HepG2 (cell line): ENCODE data around the gene TMEM129. TPM values are rescaled to one million over a fixed set of nuclear protein-coding genes. Genes with fewer than 3 reads are reported as not detected.

ENCODE experiments used
- ATAC-seq: fragments of 200-7000 bp; cut with Tn5 transposase; 3 replicates; pipeline ENCODE4 v1.9.1; 2020; ENCODE audit warnings: mild to moderate bottlenecking, moderate library complexity
- BruUV-seq: library from RNA; stranded (reverse); fragments of 400-500 nt; replicated peaks from 2 replicates; lab custom pipeline; 2021; lab: Mats Ljungman, UMichigan
- CTCF ChIA-PET: fragments of 300-600 bp; formaldehyde crosslinking; extraction: SDS; loops from one replicate; lab custom pipeline; 2021; ENCODE audit warnings: low total read pairs, inconsistent platforms, low intra/inter-chr PET ratio; lab: Yijun Ruan, JAX
- POLR2A ChIA-PET: fragments of 350-600 bp; sonication (Branson Sonifier 250); formaldehyde crosslinking; loops from one replicate; lab custom pipeline; 2020; ENCODE audit warnings: antibody characterized with exemption, inconsistent platforms; lab: Yijun Ruan, JAX
- DNase-seq: peaks from one replicate; pipeline ENCODE4 v3.0.0-alpha.2; 2015; ENCODE audit warnings: low spot score
- FAIRE-seq: peaks from 3 replicates; lab custom pipeline; 2011; peaks lifted over from hg19 to GRCh38; lab: Jason Lieb, UNC
- H2AFZ ChIP-seq: one replicate; pipeline ENCODE4 v1.6.1; 2011; ENCODE audit warnings: low read length, inconsistent platforms
- H3K27ac ChIP-seq: fragments of 300-600 bp; 3 replicates; pipeline ENCODE4 v1.8.0; 2011; ENCODE audit warnings: mixed run types, mild to moderate bottlenecking, mixed read lengths, low read length, inconsistent platforms; ENCODE audit not compliant: insufficient read depth; ENCODE audit errors: extremely low read length
- H3K27me3 ChIP-seq, 2 experiments: fragments of 200-600 bp in 1 of 2; 2 replicates in 1 of 2; 3 replicates in 1 of 2; pipeline versions ENCODE4 v1.6.0 to v1.8.0; 2011; ENCODE audit warnings: low read length in 2 of 2, mild to moderate bottlenecking in 2 of 2, moderate library complexity in 2 of 2, inconsistent platforms in 1 of 2; ENCODE audit not compliant: insufficient read depth in 2 of 2, control insufficient read depth in 1 of 2
- H3K36me3 ChIP-seq, 2 experiments: fragments of 200-600 bp in 1 of 2; replicated peaks in 1 of 2; 2 replicates in 1 of 2; 3 replicates in 1 of 2; pipeline versions ENCODE4 v1.5.1 to v1.8.0; 2011; ENCODE audit warnings: low read length in 2 of 2, inconsistent platforms in 1 of 2; ENCODE audit not compliant: insufficient read depth in 2 of 2, control insufficient read depth in 1 of 2
- H3K4me1 ChIP-seq: 2 replicates; pipeline ENCODE4 v1.5.1; 2012; ENCODE audit warnings: low read length, inconsistent platforms; ENCODE audit not compliant: insufficient read depth
- H3K4me2 ChIP-seq: 2 replicates; pipeline ENCODE4 v1.6.0; 2011; ENCODE audit warnings: low read depth, low read length, inconsistent platforms
- H3K4me3 ChIP-seq, 3 experiments: fragments of 200-600 bp in 1 of 3; sonication (generic), shearing (Covaris generic) in 1 of 3; replicated peaks in 1 of 3; 2 replicates each; pipeline ENCODE4 v1.5.1; 2011 to 2016; ENCODE audit warnings: low read length in 3 of 3, inconsistent platforms in 2 of 3, low read depth in 2 of 3, mild to moderate bottlenecking in 2 of 3, control low read depth in 1 of 3, mixed read lengths in 1 of 3; ENCODE audit not compliant: insufficient read depth in 1 of 3
- H3K79me2 ChIP-seq: one replicate; pipeline ENCODE4 v1.6.1; 2011; ENCODE audit warnings: low read length, inconsistent platforms; ENCODE audit not compliant: insufficient read depth
- H3K9ac ChIP-seq: 2 replicates; pipeline ENCODE4 v1.6.0; 2011; ENCODE audit warnings: mild to moderate bottlenecking, low read depth, low read length, inconsistent platforms; ENCODE audit not compliant: insufficient read depth
- H3K9me3 ChIP-seq: 2 replicates; pipeline ENCODE4 v1.5.1; 2012; ENCODE audit warnings: mild to moderate bottlenecking, low read length
- H4K20me1 ChIP-seq: 2 replicates; pipeline ENCODE4 v1.6.0; 2011; ENCODE audit warnings: inconsistent platforms, mild to moderate bottlenecking, low read length, moderate library complexity; ENCODE audit not compliant: insufficient read depth
- AGO2 ChIP-seq: fragments of 200-400 bp; formaldehyde crosslinking; optimal IDR thresholded peaks from 2 replicates; pipeline ENCODE3; 2017; ENCODE audit warnings: mild to moderate bottlenecking, low read depth, low read length, moderate library complexity
- GTF2F1 ChIP-seq: fragments of 150-350 bp; IDR thresholded peaks from 2 replicates; pipeline ENCODE4 v1.6.1; 2014; ENCODE audit warnings: low read length
- MTA1 ChIP-seq: sonication (generic); formaldehyde crosslinking; IDR thresholded peaks from 2 replicates; pipeline ENCODE4 v1.4.0; 2020; ENCODE audit warnings: missing genetic modification reagents, mild to moderate bottlenecking, borderline replicate concordance
- MTA3 ChIP-seq: sonication (generic); formaldehyde crosslinking; IDR thresholded peaks from 2 replicates; pipeline ENCODE4 v1.4.0; 2020; ENCODE audit warnings: missing genetic modification reagents
- PCBP2 ChIP-seq: fragments of 200-400 bp; formaldehyde crosslinking; optimal IDR thresholded peaks from 2 replicates; pipeline ENCODE3; 2018; ENCODE audit warnings: low read length, low read depth; ENCODE audit not compliant: poor library complexity, severe bottlenecking
- PITX1 ChIP-seq: sonication (generic); formaldehyde crosslinking; IDR thresholded peaks from 2 replicates; pipeline ENCODE4 v1.5.1; 2020; ENCODE audit warnings: mild to moderate bottlenecking, missing genetic modification reagents
- RBFOX2 ChIP-seq: fragments of 200-400 bp; formaldehyde crosslinking; IDR thresholded peaks from 2 replicates; pipeline ENCODE4 v1.6.1; 2017; ENCODE audit warnings: low read depth, mild to moderate bottlenecking, low read length
- SOX6 ChIP-seq, 2 experiments: fragments of 450-650 bp in 1 of 2; sonication (generic) in 1 of 2; formaldehyde crosslinking in 1 of 2; IDR thresholded peaks; 2 replicates each; pipeline versions ENCODE4 v1.4.0 to v1.6.1; 2017 to 2020; ENCODE audit warnings: antibody characterized with exemption in 1 of 2, mild to moderate bottlenecking in 1 of 2, missing genetic modification reagents in 1 of 2
- ZMYM3 ChIP-seq: sonication (generic); formaldehyde crosslinking; IDR thresholded peaks from 2 replicates; pipeline ENCODE4 v1.5.1; 2020; ENCODE audit warnings: mild to moderate bottlenecking, missing genetic modification reagents
- ZNF138 ChIP-seq: sonication (generic); formaldehyde crosslinking; IDR thresholded peaks from 2 replicates; pipeline ENCODE4 v1.5.0; 2020; ENCODE audit warnings: mild to moderate bottlenecking, low read depth, missing genetic modification reagents
- ZNF263 ChIP-seq: sonication (generic); formaldehyde crosslinking; IDR thresholded peaks from 2 replicates; pipeline ENCODE4 v1.4.0; 2020; ENCODE audit warnings: missing genetic modification reagents
- ZNF343 ChIP-seq: sonication (generic); formaldehyde crosslinking; IDR thresholded peaks from 2 replicates; pipeline ENCODE4 v1.4.0; 2020; ENCODE audit warnings: mild to moderate bottlenecking, missing genetic modification reagents
- ZNF761 ChIP-seq: sonication (generic); formaldehyde crosslinking; conservative IDR thresholded peaks from 2 replicates; pipeline ENCODE4 v1.4.0; 2020; ENCODE audit warnings: mild to moderate bottlenecking, missing genetic modification reagents
- WGBS: methylation state at CpG from one replicate; pipeline ENCODE4 v1.1.6; 2017; ENCODE audit warnings: low lambda C conversion rate; 5-methylcytosine and 5-hydroxymethylcytosine counted together
- in situ Hi-C: cut with HindIII; loops from 2 replicates; pipeline ENCODE4 v1.10.0; 2017; ENCODE audit warnings: low pct_unique_long_range_greater_than_20kb; ENCODE audit not compliant: extremely low pct_ligation_motif_present
- intact Hi-C: fragments of 100-400 bp; cut with micrococcal nuclease; formaldehyde crosslinking; loops from one replicate; pipeline ENCODE4 v1.10.0; 2022; ENCODE audit not compliant: unreplicated experiment
- polyA plus RNA-seq, 8 experiments: library from polyadenylated mRNA; depleted of rRNA in 3 of 8; stranded (reverse) in 7 of 8; unstranded in 1 of 8; fragments of >200 nt; fragmentation: Illumina TruSeq in 4 of 8; extraction: Trizol in 4 of 8; gene quantifications; 2 replicates each; pipeline versions ENCODE4 v1.2.1 to v1.2.3, GENCODE V29; 2011 to 2016; ENCODE audit warnings: low read depth in 4 of 8, missing spikeins in 1 of 8, mixed read lengths in 1 of 8; ENCODE audit not compliant: insufficient read depth in 1 of 8
- total RNA-seq, 5 experiments: library from RNA; depleted of rRNA; stranded (reverse); fragments of >200 nt; fragmentation: Illumina TruSeq; extraction: Trizol; gene quantifications; 2 replicates each; pipeline ENCODE4 v1.2.3, GENCODE V29; 2016; ENCODE audit warnings: low read depth in 1 of 5
- TF ChIP-seq, protein P1 (sequence below): IDR thresholded peaks from 2 replicates; pipeline ENCODE4 v1.6.1; 2016
- TF ChIP-seq, protein P2 (sequence below): sonication (generic); formaldehyde crosslinking; IDR thresholded peaks from 2 replicates; pipeline ENCODE4 v1.5.0; 2020; ENCODE audit warnings: missing genetic modification reagents
- TF ChIP-seq, protein P3 (sequence below): sonication (generic); formaldehyde crosslinking; IDR thresholded peaks from 2 replicates; pipeline ENCODE4 v1.4.0; 2020; ENCODE audit warnings: missing genetic modification reagents
- TF ChIP-seq, protein P4 (sequence below): IDR thresholded peaks from 2 replicates; pipeline ENCODE4 v1.6.1; 2016; ENCODE audit warnings: missing genetic modification reagents, missing compliant biosample characterization

Gene TMEM129
- total and polyA plus RNA-seq, 2 of the 13 experiments (the other 11 are each of a cell fraction or from before 2014, with no cell fraction given) = 19.0 to 25.8 TPM

GRCh38 chr4:1735215-1735614, 14.1 kb upstream of the TMEM129 start:
- no peak for ATAC-seq
- Histone ChIP-seq H3K4me1 (no peaks in the 10 kb centered on the region), H3K27me3 (no peaks in the 10 kb centered on the region), H3K9me3 (peaks cover 17% of the 10 kb centered on the region; the same call in 1 of the 2 replicates), H2AFZ (no peak overlapping the region), H3K27ac (no peak overlapping the region), H3K4me3 (no peak overlapping the region), H3K79me2 (peaks cover 1% of the 10 kb centered on the region), H3K9ac (no peak overlapping the region), H3K4me2 (no peak overlapping the region), H4K20me1 (no peaks in the 10 kb centered on the region), H3K36me3 (peaks cover 33 to 85% of the 10 kb centered on the region in 2 experiments)
- DNase-seq = no peak
- ChIA-PET POLR2A (no interaction called here), CTCF (no interaction called here)
- in situ Hi-C loops (no loop called here), intact Hi-C loops (no loop called here)
- no peak for FAIRE-seq
- TF ChIP-seq AGO2 (peak; percentile 28), RBFOX2 (0 out of 2 replicates have a peak, but pooled peaks have one; percentile 17), PCBP2 (no peak)
- WGBS = 93% methylated on average over 7 of the region's 20 CpGs
- no TSS peak for BruUV-seq

DNA sequence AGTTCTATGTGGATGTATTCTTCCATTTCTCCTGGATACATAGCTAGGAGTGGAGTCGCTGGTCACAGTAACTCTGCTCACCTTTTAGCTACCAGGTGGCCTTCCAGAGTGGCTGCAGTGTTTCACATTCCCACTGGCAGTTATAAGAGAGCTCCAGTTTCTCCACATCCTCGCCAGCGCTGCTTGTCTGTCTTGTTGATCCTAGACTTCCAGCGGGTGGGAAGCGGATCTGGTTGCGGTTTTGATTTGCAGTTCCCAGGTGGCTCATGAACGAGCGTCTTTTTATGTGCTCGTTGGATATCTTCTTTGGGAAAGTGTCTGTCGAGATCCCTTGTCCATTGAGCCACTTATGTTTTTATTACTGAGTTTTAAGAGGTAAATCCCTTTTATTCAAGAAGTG, 11.8 kb upstream of the TMEM129 start:
- FAIRE-seq = no peak
- 0 out of 2 replicates have a peak, but pooled peaks cover 4% of the 10 kb centered on the region for H3K4me1 ChIP-seq
- no peak for DNase-seq
- no peak overlapping the region for H3K27ac ChIP-seq
- H4K20me1 ChIP-seq = no peaks in the 10 kb centered on the region
- POLR2A ChIA-PET = no interaction called here
- H3K9me3 ChIP-seq = 0 out of 2 replicates have a peak, but pooled peaks cover 10% of the 10 kb centered on the region
- WGBS = over 99% methylated on average over 10 of the region's 10 CpGs
- H3K27me3 ChIP-seq = no peaks in the 10 kb centered on the region
- BruUV-seq = no TSS peak
- peaks cover 36 to 80% of the 10 kb centered on the region in 2 experiments for H3K36me3 ChIP-seq
- peaks cover 5% of the 10 kb centered on the region for H3K79me2 ChIP-seq
- H3K4me2 ChIP-seq = no peak overlapping the region
- no peak for ATAC-seq
- intact Hi-C loops (no loop called here), in situ Hi-C loops (no loop called here)
- no peak overlapping the region for H3K4me3 ChIP-seq
- H3K9ac ChIP-seq = no peak overlapping the region
- CTCF ChIA-PET = no interaction called here
- no peak overlapping the region for H2AFZ ChIP-seq
- TF ChIP-seq, protein P1, sequence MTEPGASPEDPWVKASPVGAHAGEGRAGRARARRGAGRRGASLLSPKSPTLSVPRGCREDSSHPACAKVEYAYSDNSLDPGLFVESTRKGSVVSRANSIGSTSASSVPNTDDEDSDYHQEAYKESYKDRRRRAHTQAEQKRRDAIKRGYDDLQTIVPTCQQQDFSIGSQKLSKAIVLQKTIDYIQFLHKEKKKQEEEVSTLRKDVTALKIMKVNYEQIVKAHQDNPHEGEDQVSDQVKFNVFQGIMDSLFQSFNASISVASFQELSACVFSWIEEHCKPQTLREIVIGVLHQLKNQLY (CRISPR knock-in tag) = no peak
- TF ChIP-seq ZNF263 = no peak
- no peak for TF ChIP-seq PITX1
- TF ChIP-seq ZMYM3 (CRISPR knock-in tag) = no peak
- TF ChIP-seq ZNF138 = no peak
- TF ChIP-seq, protein P2, sequence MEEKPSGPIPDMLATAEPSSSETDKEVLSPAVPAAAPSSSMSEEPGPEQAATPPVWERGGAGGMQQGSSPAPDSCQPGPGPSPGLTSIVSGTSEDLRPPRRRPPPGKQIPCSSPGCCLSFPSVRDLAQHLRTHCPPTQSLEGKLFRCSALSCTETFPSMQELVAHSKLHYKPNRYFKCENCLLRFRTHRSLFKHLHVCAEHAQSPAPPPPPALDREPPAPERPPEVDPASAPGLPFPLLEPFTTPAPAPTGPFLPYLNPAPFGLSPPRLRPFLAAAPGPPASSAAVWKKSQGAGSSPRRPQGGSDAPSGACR (CRISPR knock-in tag) = no peak
- no peak for TF ChIP-seq GTF2F1
- TF ChIP-seq, protein P3, sequence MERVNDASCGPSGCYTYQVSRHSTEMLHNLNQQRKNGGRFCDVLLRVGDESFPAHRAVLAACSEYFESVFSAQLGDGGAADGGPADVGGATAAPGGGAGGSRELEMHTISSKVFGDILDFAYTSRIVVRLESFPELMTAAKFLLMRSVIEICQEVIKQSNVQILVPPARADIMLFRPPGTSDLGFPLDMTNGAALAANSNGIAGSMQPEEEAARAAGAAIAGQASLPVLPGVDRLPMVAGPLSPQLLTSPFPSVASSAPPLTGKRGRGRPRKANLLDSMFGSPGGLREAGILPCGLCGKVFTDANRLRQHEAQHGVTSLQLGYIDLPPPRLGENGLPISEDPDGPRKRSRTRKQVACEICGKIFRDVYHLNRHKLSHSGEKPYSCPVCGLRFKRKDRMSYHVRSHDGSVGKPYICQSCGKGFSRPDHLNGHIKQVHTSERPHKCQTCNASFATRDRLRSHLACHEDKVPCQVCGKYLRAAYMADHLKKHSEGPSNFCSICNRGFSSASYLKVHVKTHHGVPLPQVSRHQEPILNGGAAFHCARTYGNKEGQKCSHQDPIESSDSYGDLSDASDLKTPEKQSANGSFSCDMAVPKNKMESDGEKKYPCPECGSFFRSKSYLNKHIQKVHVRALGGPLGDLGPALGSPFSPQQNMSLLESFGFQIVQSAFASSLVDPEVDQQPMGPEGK (CRISPR knock-in tag) = no peak
- TF ChIP-seq SOX6 (IDR thresholded peaks at IDR 0.05) = no peak
- TF ChIP-seq SOX6 (CRISPR knock-in tag; IDR thresholded peaks at IDR 0.05) = no peak
- TF ChIP-seq, protein P4, sequence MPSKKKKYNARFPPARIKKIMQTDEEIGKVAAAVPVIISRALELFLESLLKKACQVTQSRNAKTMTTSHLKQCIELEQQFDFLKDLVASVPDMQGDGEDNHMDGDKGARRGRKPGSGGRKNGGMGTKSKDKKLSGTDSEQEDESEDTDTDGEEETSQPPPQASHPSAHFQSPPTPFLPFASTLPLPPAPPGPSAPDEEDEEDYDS (CRISPR knock-in tag) = no peak
- no peak for TF ChIP-seq ZNF761 (CRISPR knock-in tag)
- TF ChIP-seq MTA1 (CRISPR knock-in tag) = no peak
- no peak for TF ChIP-seq ZNF343
- no peak for TF ChIP-seq MTA3
